GM21423 (cell line): ENCODE data around the gene HOXC6.
A peak's percentile ranks its signal among the peaks of the same experiment; 100 is the strongest.

Experiments
- ATAC-seq: cut with Tn5 transposase; IDR thresholded peaks from one replicate; pipeline ENCODE4 v1.9.1; 2021; ENCODE audit warnings: mild to moderate bottlenecking, moderate library complexity; ENCODE audit not compliant: unreplicated experiment

Gene HOXC6

DNA sequence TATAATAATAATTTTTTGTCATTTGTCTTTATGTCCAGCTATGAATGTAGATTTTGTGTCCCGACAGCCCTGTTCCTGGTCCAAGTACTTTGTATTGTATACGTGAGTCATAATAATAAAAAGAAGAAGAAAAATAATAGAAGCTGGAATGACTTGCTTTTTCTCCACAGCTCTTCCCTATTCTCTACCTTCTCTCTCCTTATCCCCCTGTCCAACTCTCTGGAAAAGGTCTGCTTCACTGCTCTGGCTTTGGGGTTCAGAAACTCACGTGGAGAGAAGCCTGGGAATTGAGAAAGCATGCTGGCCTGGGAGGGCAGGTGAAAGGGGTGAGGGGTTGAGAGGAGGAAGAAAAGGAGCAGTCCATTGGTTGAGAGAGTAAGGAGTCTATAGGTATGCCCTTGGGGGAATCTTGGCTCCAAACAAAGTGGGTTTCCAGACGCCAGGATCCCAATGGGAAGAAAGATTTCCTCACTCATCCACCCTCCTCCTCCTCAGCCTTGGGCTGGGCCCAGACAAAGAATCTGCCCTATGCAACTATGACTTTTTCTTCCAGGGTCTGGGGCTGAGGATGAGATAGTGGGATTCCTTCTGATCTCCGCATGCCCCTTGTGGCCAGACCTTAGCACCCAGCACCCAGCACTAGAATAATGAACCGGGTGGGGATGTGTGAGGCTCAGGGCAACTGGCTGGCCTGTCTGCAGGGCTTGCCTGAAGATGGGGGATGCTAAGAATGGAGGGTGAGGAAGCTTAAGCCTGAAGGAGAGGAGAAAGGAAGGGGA lies 15.4 kb upstream of the HOXC6 start:
- ATAC-seq: no peak

DNA sequence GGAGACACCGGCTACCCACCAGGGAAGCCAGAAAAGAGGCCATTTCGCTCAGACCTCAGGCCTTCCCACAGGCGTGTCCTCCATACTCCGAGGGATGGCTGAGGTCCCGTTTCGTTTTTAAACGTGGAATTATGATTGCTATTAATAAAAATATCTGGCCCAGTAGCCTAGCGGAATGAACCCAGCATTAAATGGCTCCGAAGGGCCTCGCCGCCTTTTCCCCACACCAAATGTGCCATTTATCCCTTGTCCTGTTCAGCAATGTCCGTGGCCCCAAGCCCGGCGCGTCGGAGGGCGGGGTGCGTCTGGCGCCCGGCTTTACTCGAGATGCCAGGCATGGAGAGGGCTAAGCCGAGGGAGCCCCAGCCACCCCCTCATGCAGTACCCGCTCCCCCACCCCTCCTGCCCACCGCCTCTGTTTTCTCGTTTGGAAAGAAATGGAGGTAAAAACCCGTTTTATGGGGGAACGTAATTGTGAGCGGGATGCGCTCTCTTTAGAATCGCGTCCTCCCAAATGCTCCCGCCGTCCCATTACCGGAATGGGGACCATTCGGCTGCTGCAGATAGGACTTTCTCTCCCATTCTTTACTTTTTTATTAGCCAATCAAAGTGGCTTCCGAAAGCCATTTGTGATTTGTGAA lies 13.7 kb upstream of the HOXC6 start:
- ATAC-seq: no peak

DNA sequence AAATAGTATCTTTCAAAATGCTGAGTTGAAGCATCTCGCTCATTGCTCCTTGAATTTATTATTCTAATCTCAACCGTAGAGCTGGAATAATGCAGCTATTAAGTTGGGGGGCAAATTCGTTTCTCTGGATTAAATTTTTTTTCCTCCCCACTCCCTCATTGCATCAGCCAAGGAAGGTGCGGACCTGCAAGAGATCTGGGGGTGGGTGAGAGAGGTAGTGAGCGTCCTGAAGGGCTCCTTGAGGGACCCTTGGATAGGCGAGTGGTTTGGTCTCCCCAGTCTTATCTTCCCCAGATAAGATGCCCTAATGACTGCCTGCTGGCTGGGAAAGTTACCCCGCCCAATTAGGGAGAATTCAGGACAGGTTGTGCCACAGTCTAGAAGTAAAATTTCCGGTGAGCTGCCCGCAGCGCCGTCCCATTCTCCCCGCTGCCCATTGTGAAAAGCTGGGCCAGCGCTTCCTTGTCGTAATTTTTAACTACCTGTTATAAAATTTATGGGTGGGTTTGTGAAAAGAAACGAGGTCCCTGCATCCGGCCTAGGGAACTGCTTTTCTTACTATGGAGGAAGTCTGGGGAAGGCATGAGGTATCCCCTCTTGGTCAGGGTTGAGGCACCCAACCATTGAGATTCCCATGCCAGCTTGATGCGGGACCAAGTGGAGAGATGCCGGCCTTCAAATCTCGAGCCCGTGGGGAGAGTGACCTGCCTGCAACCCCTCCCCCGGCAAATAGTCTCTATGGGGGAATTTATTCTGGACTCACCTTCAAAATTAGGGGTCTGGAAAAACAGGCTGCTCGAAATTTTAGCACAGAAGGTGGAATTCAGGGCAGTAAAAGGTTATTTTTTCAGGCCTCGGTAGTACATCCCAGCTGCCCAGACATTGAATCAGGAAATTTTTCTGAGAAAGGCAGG lies 13.0 kb upstream of the HOXC6 start:
- no peak for ATAC-seq

DNA sequence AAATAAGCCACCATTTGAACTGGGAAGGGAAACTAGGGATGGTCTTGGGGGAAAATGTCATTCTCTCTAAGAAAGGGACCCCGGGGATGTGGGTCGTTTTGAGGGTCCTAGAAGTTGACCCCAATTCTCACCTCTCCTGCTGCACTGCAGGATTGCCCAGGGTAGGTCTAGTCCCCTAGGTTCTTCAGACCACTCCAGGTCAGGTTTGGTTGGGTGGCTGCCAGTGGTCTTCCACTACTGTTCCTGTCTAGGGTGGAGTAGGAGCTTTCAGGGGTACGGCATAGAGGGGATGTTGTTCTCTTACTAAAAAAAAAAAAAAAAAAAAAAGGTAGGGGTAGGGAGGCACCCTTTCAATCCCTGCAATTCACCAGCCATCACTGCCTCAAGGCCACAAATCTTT lies 12.2 kb upstream of the HOXC6 start:
- ATAC-seq: no peak

DNA sequence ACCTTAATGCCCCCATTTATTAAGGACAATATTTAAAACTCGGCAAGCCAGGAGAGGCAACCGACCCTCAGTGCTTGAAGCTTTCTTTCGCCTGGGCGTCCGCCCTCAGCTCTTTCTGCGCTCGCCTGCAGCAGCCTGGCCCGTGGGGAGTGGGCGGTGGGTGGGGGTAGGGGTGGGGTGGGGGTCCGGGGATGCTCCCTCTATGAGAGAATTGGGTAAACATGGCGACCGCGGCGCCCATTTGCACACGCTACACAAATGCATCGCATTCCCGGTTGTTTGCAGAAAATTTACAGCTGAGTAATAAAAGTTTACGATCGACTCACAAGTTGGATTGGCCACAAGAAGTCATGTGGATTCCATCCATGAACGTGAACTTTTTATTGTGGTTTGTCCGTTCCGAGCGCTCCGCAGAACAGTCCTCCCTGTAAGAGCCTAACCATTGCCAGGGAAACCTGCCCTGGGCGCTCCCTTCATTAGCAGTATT lies 11.7 kb upstream of the HOXC6 start:
- ATAC-seq: no peak

DNA sequence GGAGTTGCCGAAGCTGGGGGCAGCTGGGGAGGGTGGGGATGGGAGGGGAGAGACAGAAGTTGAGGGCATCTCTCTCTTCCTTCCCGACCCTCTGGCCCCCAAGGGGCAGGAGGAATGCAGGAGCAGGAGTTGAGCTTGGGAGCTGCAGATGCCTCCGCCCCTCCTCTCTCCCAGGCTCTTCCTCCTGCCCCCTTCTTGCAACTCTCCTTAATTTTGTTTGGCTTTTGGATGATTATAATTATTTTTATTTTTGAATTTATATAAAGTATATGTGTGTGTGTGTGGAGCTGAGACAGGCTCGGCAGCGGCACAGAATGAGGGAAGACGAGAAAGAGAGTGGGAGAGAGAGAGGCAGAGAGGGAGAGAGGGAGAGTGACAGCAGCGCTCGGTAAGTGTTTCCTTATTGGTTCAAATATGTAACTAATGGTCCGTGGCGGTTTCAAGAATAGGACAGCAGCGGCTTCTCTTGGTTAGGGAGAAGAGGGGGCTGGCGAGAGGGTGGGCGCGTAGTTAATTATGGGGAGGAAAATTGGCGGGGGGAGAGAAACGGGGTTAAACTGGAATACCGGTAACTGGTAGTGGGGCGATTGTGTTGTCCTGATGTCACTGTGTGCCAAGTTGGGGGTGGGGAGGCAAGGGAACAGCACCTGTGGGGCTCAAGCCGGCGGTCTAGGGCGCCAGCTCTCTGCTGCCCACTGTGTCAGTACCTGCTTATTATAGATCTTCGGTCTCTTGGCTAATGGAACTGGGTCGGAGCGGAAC lies 11.0 kb upstream of the HOXC6 start:
- peak; percentile 37 for ATAC-seq

DNA sequence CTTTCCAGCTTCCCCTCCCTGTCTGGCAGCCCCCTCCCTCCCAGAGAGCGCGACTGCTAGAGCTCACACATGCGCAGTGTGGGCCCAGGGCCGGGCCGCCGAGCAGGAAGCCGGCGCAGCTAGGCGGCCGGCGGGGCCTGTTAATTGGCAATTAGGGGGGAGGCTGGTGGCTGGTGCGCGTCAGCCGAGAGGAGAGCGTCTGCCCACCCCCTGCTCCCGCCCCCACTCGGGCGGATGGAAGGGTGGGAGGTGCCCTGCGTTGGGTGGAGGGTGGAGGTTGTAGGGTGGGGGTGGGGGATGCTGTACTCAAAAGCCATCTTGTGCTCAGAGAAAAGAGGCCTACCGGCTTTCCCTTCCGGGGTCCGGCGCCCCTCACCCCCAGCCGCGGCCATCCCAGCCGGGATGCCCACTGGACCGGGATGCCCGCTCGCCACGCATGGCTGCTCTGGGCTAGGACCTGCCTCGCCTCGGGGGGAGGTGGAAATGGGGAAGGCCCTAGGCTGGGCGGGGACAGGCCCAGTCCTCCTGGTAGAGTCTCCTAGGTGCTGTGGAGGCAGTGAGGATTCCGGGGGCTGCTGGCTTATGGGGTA lies 10.3 kb upstream of the HOXC6 start:
- peak; percentile 75 for ATAC-seq

DNA sequence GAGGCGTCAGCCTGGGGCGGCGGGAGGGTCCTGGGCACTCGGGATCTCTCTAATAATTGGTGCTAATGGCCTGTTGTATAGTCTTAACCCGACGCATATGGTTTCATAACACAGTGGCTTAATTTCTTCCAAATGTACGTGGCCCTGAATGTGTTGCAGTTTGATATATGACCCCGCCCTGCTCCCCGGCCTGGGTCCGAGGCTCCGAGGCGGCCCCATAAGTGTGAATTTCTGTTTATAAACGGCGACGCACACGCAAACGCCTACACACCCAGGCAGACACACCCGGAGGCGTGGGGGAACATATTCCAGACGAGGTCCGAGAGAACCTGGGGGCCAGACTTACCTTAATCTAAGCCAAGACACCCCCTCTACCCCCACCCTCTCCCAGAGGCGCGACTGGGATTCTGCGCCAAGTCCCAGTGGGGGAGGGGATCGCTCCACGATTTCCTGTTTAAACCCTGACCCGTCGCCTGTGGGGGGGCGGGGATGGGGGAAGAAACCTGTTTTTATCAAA lies 9.7 kb upstream of the HOXC6 start:
- ATAC-seq: no peak

DNA sequence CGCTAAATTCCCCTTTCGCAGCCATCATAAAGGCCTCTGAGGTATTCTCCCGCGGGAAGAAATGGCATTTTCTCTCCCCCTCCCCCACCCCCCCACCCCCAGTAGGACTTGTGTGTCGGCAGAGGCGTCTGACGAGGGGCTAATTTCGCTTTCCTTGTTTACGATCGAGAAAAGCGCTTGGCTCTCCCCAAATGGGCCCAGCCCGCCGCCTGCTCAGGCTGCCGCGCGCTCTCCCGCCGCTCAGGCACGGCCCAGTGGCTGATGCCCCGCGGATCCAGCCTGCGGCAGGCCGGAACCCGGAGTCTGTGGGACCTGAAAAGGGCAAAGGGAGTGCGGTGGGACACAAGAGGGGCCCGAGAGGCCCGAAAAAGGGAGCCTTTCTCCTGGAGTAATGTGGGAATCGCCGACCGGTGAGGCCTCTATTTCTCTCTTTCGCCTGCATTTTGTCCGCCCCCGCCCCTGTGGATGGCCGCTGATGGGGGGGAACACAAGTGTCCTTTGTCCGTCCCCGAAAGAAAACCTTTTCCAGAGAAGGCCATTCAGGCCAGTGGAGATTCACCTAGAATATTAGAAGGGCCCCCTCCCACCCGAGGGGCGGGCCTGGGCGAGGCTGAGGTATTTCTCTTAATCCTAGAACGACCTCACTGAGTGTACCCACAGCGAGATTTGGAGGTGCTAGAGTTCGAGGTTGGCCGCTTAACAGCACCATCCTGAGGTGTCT lies 9.0 kb upstream of the HOXC6 start:
- no peak for ATAC-seq

DNA sequence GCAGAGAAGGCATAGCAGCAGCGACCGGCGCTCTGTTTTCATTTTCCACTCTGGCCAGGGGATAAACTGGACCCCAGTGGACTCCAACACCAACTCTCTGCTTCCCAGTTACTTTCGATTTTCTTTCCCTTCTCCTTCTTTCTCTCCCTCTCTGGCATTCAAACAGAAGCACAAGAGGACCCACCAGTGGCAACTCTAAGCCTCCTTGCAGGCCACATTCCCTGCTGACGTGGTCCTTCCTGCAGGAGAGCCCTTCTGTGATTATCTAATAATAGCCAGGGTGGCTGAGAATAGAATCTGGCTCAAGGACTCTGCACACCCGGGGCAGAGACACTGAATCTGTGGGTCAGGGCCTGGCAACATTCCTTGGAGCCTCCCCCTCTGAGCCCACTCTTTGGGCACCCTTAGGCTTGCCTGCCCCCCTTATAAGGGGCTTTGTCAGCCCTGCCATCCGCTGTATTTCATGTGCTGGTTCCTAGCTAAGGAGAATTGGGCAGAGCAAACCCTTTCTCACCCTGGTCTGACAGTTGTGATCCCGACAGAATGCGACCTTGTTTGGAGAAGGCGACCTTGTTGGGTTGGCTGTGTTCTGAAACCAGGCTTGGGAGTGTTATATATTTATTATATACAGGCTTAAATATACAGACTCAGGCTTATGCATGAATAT lies 8.2 kb upstream of the HOXC6 start:
- no peak for ATAC-seq

DNA sequence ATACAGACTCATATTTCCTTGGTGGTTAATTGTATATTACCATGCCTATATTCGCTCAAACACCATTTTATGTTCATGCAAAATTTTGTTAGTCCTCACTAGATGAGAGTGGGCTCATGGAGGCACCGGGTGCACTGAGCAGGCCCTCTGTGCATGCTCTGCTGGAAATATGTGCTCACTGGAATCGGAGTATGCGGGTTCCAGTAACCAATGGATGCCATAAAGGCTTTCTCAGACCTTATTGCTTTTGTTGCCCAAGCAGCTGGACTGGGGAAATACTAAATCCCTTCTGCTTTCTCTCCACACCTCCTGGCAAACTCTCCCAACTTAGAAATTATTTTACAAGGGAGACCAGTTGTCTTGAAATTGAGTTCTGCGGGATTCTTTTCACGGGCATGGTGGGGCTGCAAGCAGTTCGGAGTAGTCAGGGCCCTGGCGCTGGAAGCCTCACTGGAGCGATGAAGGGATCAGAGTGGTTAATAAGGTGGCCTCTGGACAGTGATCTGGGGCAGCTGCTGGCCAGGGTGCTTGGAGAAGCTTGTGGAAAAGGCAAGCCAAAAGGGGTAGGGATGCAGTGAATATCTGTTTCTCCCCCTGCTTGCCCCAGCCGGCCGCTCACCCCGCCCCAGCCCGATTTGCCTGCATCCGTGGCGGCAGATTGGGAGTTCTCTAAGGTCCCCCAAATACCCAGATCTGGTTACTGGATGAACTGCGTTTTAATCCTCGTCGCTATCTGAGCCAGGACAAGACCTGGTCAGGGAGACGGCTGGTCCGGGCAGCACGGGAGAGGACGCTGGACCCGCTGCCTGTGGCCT lies 7.4 kb upstream of the HOXC6 start:
- no peak for ATAC-seq

DNA sequence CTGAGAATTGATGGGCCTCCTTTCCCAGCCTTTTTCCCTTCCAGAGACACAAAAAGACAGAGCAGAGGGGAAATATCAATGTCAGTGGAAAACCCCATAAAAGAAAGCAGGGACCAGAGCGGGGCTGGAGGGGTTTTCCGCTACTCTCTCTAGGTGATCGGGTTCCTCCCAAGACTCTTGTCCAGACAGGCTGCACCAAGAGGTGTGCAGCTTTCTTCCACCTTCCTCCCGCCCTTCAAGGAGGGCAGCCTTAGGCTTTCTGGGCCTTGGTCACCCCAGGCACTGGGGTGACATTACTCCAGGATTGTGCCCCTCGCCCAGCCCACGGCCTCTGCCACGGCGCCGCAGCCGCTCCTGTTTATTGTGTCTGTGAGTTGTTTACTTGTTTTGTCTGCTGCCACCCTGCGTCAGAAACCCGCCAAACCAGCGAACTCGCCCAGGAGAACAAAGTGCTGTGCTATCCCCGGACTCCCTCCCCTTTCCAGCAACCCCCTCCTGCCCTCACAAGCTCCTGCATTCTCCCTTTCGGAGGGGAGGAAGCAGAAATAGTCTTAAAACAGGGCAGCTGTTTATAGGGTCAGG lies 6.7 kb upstream of the HOXC6 start:
- ATAC-seq: no peak

DNA sequence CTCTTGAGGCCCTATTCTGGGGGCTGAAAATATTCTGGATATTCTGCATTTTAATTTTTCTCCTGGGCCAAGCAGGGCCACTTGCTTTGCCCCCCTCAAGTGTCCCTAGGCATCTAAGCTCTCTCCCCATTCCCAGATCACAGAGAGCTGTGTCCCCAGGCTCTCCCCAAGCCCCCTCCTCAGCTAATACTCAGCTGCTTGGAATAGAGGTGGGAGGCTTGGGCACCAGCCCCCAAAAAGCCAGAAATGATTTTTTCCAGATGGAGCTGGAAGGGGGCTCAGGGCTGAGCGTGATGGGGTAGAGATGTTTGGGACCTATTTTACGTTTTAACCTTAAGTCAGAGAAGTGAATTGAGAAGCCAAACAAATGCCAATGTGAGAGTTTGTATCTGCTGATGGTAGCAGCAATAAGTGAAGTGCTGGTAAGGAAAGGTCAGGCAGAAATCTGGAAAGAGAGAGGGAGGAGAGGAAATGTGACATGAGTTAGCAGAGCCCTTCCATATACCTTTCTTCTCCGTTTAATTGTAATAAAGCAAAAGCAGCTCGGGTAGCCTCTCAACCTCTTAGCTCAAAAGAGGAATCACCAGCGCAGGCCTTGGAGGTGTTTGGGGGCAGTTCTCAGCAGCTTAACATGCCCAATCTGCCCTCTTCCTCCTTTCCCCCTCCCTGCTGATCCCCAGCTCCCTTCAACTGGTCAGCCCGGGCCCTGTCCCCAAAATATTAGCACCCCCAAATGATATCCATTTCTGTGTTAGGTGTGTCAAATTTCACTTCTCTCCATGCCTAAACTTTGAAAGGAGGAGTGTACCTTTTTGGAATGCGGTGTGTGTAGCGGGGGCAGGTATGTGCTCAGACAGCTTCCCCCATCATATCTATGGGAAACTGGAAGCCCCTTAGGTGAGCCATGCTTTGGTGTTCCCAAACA lies 5.0 kb upstream of the HOXC6 start:
- no peak for ATAC-seq

DNA sequence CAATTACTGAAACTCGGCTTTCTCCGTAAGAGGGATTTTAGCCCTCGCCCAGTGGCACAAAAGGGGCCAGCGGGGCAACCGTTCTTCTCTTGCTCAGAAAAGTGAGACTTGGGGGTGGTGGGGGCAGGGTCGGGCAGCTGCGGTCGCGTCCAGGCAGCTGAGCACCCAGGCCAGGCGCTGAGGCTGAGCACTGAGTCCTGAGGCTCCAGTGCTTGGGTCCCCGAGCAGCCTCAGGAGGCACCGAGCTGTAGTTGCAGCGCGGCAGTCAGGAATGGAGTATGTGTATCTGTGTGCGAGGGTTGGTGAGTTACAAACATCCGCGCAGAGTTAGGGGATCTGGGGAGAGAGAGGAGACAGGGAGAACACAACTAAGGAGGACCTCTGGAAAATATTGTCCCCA lies 4.1 kb upstream of the HOXC6 start:
- no peak for ATAC-seq

DNA sequence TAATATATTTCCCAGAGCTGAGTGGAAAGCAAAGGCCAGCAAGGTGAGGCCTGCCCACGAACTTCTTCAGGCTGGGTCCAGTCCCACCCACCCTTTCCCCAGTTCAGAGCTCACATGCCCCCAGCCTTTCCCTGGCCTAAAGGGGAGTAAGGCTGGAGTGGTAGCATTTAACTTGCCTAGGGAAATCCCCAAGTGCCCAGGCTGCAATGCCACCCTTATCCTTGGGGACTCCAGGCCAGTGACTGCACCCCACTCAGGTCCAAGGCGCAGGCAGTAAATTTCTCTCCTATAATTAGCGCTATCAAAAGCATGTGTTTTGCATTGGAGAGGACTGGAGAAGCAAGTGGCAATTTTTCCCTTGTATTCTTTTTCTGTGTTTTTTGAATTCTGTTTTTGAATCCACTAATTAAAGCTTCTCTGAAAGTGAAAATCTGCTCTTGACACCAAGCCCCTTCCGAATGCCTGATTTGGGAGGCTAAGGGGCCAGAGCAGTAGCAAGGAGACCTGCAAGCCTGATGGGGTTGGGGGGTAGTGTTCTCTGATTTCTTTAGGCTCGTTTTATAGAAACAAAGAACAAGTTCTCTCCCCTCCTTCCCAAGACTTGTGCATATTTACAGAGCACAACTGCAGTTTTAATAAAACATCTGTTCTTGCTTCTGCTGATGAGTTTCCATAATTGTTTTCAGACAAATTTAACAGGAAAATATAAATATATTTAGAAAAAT lies 3.5 kb upstream of the HOXC6 start:
- no peak for ATAC-seq
